Erythroblast (primary cell): Measurements from ENCODE around the gene PSMD5.

Source experiments
- GATA1 ChIP-seq: IDR thresholded peaks from 2 replicates; pipeline ENCODE4 v1.6.1; 2011; ENCODE audit warnings: low read depth, mild to moderate bottlenecking, control low read depth, low read length, moderate library complexity
- POLR2A ChIP-seq: IDR thresholded peaks from 2 replicates; pipeline ENCODE4 v1.6.1; 2011; ENCODE audit warnings: mild to moderate bottlenecking, low read length

DNA sequence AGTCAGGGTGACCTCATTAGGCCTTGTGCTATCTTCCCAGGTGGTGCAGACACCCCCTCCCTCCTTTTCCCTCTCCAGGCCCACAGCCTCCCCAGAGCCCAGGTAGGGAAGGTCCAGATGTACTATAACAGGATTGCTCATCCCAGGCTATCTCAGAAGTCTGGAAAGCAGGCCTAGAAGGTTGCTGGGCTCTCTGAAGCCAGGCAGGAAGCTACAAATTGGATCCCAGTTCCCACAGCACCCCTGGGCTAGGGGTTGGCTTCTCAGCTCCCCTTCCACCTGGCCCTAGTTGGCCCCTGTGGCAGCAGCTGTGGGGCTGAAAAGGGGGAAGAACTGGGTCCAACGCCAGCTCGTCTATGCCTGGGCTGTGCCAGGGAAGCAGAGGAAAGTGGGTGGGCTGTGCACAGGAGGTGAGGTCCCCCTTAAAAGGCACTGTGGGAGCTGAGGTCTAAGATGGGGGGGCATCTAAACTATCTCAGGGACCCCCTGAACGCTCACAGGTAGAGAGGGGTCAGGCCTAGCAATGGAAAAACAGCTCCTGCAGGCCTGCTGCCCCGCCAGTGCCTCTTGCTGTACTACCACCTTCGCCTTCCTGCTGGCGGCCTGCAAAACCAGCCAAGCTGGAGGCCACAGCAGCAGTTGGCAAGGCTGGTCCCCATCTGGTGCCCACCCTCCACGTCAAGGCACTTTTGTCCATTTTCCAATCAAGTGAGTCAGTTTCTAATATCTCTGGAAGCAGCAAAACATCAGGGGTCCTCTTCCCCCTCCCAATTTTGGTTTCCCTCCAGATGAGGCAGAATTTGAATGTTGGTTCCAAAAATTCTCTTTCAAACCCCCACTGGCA is 13.3 kb upstream of the PSMD5 start:
- TF ChIP-seq POLR2A: no peak
- no peak for TF ChIP-seq GATA1
